Activated T-cell treated with anti-CD3 and anti-CD28 coated beads for 48 hours (primary cell): ENCODE measurements around the gene LMAN1.

Source experiments
- DNase-seq: peaks from one replicate; pipeline ENCODE4 v3.0.0-alpha.2; 2020; ENCODE audit warnings: low read depth

The LMAN1 gene

GRCh38 chr18:59303656-59304195 lies 55.3 kb downstream of the LMAN1 start:
- no peak for DNase-seq

DNA sequence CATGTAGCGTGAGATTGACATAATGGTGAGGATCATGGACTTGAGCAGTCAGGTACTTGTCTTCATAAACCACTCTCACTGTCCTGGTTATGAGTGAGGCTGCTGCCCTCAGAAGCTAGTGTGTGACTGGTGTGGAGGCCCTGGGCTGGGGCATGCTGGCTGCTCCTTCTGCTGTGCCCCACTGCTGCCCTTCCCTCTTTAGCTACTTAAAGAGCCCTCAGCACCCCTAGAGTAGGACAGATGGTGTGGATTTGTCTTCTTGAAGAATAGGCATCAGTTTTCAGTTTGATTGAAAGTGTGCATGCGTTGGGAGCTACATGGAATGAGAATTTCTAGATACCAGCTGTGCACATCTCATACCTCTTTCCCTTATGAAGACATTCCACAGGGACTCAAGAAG lies 56.1 kb downstream of the LMAN1 start:
- no peak for DNase-seq

DNA sequence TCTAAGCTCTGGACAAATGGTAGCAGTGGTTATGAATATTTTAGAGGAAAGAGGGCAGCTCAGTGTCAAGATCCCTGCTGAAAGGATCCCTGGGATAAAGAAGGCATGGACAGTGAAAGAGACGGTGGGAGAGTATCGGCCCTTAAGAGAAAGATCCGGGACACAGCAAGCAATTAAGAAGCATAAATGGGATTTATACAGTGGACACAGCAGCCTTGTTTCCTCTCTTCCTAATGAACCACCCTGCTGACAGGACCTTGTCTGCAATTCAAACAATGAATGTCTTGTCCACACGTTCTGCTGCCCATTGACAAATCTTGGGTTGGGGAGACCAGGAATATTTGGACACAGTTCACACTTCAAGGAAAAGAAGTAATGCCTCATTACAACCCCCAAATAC lies 57.1 kb downstream of the LMAN1 start:
- no peak for DNase-seq

DNA sequence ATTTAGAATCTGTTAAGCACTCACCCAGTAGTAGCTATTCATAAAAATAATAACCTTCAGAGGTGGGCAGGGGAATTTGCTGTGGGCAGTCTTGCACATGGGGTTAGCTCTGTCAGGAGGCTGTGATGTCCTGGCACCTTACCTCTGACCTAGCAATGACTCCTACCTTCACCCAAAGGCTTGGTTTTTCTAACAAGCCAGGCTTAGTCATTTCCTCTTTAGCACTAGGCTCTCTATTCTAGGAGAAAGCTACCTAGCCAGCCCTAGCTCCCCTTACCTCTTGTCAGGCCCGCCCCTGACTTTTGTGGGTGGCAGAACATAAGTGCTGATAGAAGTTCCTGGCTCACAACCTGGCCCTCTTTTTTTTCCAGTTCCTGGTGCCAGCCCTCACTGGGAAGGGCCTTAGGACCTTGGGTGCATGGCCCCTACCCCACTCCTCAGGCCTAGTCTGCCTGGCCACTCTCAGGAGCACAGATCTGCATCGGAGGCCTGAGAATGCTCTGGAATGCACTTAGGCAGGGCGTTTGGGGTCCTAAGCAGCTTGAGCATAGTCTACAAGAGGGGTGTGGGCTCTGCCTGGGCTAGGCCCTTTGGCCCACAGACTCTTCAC lies 58.3 kb downstream of the LMAN1 start:
- DNase-seq = no peak

GRCh38 chr18:59298871-59299270 lies 60.2 kb downstream of the LMAN1 start:
- DNase-seq = no peak

DNA sequence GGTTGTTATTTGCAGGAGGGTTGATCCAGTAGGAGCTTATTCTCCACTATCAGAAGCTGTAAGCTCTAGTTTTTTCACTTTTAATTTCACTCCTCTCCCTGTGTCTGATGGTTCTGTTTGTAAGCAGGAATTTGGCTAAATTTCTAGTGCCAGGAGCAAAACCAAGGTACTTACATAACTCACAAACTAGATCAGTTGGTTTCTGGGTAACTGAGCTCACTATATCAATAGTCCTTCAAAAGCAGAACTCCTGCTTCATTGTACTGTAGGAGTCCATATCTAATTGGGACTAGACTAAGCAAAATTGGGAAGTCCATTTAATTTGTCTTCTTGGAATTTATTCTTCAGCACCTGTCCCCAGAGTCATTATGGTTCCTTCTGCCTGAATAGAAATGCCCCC lies 65.7 kb downstream of the LMAN1 start:
- no peak for DNase-seq

DNA sequence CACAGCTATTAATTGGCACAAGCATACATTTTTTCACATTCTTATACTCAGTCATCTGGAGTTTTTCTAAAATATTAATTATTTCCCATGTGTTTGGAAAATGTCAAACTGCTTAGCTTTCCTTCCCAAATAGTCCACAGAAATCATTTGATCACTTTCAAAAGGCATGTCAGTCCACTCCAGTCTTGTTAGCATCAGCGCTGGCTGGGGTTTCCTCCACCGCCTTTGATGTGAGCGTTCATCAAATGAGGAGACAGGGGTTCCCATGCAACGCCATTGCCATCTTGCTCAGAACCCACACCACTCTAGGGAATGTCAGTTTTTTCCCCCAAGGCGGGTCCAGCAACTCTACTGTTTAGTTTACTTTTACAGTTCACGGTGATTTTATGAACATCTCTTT lies 72.7 kb downstream of the LMAN1 start:
- no peak for DNase-seq

DNA sequence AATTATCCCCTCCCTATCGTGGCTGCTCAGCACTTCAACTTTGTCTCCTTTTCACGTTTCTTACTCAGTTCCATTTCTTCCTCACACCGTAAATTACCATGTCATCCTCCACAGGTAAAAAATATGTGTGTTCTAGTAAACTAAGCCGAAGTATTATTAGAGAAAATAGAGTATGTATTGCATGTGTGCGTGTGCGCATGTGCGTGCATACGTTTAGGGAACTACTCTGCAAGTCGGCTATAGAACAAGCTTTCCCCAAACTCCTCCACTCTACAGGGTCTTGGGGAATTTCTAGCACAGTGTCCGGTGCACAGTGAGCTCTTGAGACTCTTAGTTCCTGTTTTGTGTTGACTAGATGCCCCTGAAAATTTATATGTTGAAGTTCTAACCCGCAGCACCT lies 76.7 kb downstream of the LMAN1 start:
- no peak for DNase-seq

DNA sequence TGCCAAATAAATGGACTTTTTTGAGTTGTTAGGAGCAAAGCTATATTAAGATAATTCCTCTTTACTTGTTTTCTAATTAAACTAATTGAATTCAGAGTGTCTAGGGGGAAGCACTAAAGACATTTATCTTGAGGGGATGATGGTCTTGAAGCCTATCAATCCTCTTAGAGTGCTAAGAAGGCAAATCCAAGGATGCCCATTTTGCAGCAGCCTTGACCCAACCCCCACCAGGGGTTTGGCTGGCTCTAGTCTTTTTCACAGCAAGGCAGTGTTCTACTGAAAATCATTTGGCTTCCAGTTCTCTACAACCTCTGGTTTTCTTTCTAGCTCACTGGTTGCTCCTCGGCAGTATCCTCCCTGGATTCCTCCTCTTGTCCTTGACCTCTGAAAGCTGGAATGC lies 79.3 kb downstream of the LMAN1 start:
- DNase-seq = no peak

- DNase-seq = no peak
Measured at GRCh38 chr18:59279193-59279592, 79.9 kb downstream of the LMAN1 start.

DNA sequence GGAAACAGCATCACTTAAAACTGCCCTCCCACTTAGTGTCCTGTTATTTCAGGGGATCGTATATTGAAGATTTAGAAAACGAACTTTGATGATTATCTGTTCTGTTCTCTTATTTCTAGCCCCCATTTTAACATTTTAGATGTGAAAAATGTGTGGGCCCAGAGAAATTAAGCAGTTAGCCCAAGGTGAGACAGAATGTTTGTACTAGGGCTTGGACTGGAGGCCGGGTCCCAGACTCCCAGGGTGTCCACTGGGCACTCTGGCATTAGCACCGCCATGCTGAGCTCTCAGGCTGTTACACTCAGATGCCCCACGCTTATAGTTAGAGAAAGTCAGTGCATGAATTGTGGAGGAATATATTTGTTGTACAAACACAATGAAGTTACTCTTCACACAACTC lies 80.3 kb downstream of the LMAN1 start:
- DNase-seq = no peak
